Vagina (tissue), 2 donors: ENCODE measurements around the gene ST6GALNAC5.

Experiments
- POLR2A ChIP-seq, 2 donors: fragments of 450-650 bp; IDR thresholded peaks; one replicate each; pipeline ENCODE4 v1.6.1; 2017; ENCODE audit warnings: antibody characterized with exemption in 2 of 2, mild to moderate bottlenecking in 2 of 2, moderate library complexity in 2 of 2
- TF ChIP-seq, protein P1 (sequence below), 3 experiments: fragments of 450-650 bp in 2 of 3; fragments of 200-600 bp in 1 of 3; sonication (generic) in 1 of 3; IDR thresholded peaks; one replicate each; pipeline ENCODE4 v1.5.1; 2017 to 2019; ENCODE audit warnings: antibody characterized with exemption in 3 of 3, mild to moderate bottlenecking in 2 of 3, moderate library complexity in 2 of 3

DNA sequence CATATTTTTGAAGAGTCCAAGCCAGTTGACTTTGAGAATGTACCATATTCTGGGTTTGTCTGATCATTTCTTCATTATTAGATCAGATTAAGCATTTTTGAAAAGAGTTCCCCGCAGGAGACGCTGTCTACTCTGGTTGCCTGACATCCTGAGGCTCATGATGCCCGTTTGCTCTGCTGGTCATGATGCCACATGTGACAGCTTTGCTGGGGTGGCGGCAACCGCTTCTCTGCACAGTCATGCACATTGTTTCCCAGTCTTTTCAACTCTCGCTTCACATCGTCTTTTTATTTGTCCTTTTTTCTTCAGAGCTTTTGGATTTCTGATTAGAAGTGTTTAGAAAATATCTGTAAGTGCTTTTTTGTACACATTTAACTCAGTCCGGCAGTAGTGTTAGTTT lies 90.7 kb downstream of the ST6GALNAC5 start:
- no peak for TF ChIP-seq POLR2A (IDR thresholded peaks at IDR 0.05)
- TF ChIP-seq, protein P1, sequence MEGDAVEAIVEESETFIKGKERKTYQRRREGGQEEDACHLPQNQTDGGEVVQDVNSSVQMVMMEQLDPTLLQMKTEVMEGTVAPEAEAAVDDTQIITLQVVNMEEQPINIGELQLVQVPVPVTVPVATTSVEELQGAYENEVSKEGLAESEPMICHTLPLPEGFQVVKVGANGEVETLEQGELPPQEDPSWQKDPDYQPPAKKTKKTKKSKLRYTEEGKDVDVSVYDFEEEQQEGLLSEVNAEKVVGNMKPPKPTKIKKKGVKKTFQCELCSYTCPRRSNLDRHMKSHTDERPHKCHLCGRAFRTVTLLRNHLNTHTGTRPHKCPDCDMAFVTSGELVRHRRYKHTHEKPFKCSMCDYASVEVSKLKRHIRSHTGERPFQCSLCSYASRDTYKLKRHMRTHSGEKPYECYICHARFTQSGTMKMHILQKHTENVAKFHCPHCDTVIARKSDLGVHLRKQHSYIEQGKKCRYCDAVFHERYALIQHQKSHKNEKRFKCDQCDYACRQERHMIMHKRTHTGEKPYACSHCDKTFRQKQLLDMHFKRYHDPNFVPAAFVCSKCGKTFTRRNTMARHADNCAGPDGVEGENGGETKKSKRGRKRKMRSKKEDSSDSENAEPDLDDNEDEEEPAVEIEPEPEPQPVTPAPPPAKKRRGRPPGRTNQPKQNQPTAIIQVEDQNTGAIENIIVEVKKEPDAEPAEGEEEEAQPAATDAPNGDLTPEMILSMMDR (IDR thresholded peaks at IDR 0.05): no peak
